Activated naive CD4-positive, alpha-beta T cell (primary cell): ENCODE results near the gene CDKL5.
A peak's percentile ranks its signal among the peaks of the same experiment; 100 is the strongest.
"Not testable (repeated sequence)": the region's sequence is repeated elsewhere in the genome, so short reads cannot be mapped to it uniquely, and the experiment has no call there.

Experiments
- DNase-seq, 4 experiments: peaks; one replicate each; lab custom pipeline; 2025; lab: John Stamatoyannopoulos, UW

CDKL5 gene

DNA sequence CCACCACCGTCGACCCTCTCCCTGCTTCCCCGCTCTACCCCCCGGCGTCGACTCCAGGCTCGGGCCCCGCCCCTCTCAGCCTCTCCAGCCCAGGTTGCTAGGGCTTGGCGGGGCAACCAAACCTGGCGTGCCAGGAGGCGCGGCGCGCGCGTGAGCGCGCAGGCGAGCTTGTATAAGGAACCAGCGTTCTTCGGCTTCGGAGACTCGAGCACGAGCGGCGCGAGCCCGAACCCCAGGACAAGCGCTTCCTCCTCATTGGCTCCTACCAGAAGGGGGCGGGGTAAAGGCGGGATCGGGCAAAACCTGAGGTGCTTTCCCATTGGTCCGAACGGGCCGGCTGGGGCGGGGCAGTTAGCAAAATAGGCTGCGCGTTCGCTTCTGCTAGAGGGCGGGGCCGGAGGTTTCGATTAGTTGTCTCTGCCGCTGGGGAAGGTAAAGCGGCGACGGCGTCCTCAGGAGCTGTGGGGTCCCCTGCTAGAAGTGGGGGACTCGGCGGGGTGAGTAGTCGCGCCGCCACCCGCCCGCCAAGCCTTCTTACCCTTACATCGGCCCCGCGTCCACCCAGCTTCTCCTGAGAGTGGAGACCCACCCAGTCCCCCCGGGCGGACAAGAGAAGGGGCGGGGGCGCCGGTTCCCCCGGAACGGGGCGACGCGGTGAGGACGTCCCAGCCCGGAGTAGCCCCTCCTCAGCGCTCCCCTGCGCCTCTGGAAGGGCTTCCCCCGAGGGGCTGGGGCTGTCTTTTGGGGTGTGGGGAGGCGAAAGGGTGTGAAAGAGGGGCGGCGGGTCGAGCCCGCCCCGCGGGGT is at the start of gene CDKL5:
TSS of gene CDKL5 (plus strand) at position 410 of the 805 bp plus-strand sequence. CDS start 81,489 bp downstream, outside the sequence.
- DNase-seq = peak; percentile 78 to 93 (median 84)

DNA sequence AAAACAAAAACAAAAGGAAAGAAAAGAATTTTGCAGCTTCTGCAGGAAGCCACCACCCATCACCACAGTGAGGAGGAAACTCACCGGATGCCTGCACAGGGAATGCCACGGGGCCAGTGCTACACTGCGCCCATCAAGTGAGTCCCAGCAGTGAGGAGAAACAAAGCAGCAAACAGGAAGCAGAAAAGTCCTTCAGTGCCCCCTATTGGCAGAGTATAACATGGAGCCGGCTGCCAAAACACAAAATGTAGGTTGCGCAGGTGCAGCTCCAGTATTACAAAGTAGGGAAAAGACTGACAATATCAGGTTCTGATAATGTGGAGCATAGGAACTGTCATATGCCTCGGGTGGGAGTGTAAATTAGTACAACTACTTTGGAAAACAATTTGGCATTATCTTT is 47.6 kb upstream of the CDKL5 start:
- peak in 1 of 4 experiments; percentile 3 for DNase-seq

DNA sequence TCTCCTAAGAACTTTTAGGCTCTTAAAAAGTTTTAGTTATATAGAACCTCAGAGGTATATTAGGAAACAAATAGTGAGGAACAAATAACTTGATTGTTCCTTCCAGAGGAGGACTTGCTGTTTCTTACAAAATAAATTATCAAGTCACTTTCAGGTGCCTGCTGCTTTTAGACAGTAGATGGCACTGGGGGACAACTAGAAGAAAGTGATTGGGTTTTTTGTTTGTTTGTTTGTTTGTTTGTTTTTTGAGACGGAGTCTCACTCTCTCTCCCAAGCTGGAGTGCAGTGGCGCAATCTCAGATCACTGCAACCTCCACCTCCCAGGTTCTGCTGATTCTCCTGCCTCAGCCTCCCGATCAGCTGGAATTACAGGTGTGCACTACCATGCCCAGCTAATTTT is 35.4 kb upstream of the CDKL5 start:
- DNase-seq = no peak

DNA sequence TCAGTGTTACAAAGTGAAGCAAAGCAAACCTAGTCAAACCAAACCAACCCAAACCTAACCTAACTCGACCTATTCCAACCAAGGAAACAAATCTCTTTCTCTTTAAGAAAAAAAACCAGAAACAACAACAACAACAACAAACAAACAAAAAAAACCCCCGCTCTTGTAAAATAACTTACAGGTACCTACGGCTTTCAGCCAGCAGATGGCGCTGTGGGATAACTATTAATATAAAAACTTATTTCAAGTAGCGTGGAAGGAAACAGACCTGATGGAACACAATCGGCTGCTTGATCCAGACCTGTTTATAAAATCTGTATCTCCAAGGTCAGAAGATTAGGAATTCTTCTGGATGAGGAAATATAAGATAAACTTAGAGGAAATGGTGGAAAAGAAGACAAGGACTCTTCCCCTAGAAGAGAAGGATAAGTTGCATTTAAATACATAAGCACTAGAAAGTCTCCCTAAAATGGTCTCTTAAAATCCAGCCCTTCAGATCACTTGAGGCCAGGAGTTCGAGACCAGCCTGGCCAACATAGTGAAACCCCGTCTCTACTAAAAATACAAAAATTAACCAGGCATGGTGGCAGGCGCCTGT is 34.4 kb upstream of the CDKL5 start:
- DNase-seq = peak; percentile 22 to 58 (median 36)

GRCh38 chrX:18394477-18394876 is 30.9 kb upstream of the CDKL5 start:
- DNase-seq = no peak

GRCh38 chrX:18401848-18402213 is 23.6 kb upstream of the CDKL5 start:
- no peak for DNase-seq

GRCh38 chrX:18406531-18407266 is 18.7 kb upstream of the CDKL5 start:
- no peak for DNase-seq

- DNase-seq = no peak
These were observed 15.4 kb upstream of the CDKL5 start for GRCh38 chrX:18410038-18410437.

DNA sequence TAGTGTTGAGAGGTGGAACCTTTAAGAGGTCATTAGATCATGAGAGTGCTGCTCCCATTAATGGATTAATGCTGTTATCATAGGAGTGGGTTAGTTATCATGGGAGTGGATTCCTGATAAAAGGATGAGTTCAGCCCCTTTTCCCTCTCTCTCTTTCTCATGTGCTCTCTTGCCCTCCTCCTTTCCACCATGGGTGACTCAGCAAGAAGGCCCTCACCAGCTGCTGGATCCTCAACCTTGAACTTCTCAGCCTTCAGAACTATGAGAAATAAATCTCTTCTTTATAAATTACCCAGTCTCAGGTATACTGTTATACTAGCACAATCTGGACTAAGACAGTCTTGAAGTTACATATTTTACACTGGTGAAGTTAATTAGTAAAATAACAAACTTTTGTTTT is 10.0 kb upstream of the CDKL5 start:
- DNase-seq = no peak

- no peak for DNase-seq
These were observed 3.1 kb upstream of the CDKL5 start for GRCh38 chrX:18422325-18422724.

DNA sequence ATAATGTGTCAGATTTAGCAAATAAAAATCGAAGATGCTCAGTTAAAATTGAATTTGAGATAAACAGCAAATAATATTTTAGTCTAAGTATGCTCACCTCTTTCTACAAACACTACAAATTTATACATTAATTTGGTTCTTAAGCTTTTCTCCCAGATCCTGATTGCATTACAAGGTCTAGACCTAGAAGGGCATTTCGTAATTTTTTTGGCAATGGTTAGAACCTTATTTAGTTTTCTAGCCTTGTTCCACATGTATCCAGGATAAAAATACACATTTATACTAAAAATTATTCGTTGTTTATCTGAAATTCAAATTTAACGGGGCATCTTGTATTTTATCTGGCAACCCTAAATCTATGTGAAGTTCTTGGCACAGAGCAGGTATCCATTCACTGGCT is 2.5 kb upstream of the CDKL5 start:
- no peak for DNase-seq

- peak in 2 of 4 experiments; percentile 0 to 5 for DNase-seq
These were observed 768 bp upstream of the CDKL5 start for GRCh38 chrX:18424482-18425198.

- DNase-seq = no peak
These were observed 554 bp downstream of the CDKL5 start for GRCh38 chrX:18426004-18426320.

- DNase-seq = no peak
These were observed 2.6 kb downstream of the CDKL5 start for GRCh38 chrX:18428006-18428405.

GRCh38 chrX:18433288-18433687 is 7.9 kb downstream of the CDKL5 start:
- not testable (repeated sequence) for DNase-seq

DNA sequence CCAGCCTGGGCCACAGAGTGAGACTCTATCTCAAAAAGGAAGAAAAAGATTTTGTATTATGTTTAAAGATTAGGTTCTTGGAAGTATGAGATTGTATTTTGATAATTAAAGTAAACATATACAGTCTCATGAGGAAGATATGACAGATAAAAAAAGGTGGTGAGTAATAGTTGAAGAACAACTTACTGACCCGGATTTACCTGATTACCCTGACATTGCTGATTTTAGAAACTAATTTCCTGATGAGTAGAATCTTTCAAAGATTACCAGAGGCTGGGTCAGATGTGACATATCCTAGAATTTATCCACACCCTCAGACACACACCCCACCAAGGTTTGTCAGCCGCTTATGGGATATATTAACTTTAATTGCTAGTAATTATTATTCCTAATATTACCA is 9.5 kb downstream of the CDKL5 start:
- DNase-seq = no peak

GRCh38 chrX:18436017-18436416 is 10.6 kb downstream of the CDKL5 start:
- no peak for DNase-seq

GRCh38 chrX:18440835-18441234 is 15.4 kb downstream of the CDKL5 start:
- DNase-seq = no peak

GRCh38 chrX:18441780-18442367 is 16.5 kb downstream of the CDKL5 start:
- DNase-seq = no peak

- no peak for DNase-seq
These were observed 23.0 kb downstream of the CDKL5 start for GRCh38 chrX:18448416-18448815.

DNA sequence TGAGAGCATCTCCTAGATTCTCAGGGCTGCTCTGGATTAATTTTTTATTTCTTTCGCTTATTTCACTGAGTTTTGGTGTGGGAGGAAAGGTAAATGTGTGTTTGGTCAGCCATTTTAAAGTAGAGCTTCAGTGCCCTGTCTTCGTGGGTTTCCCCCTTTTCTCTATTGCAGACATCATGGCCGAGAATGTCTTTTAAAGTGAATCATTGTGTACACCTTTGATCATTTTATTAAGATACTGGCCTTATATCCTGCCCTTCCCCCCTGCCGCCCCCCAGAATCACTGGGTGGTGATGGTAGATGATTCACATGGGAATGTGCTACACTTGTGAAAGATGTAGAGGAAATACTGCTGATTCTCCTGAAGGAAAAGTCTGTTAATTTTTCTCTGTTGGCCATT is 23.8 kb downstream of the CDKL5 start:
- DNase-seq = no peak

DNA sequence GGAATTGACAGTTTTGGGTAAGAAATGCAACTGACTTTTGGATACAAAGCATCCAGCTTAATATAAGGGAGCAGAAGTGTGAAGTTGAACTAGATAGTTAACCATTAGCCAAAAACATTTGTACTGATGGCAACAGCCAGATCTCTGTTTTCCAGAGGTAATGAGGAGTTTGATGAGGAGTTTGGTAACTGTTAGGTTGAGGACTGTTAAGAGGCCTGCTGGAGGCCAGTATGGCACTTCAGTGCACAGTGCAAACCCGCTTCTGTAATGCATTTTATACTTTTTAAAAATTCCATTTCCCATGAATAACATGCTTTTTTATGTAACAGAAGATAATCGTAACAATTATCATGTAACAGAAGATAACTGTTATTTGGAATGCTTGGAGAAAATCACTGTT is 30.0 kb downstream of the CDKL5 start:
- DNase-seq = no peak
